ENCODE data around the gene SCD5. TPM values are rescaled to one million over a fixed set of nuclear protein-coding genes. Genes with fewer than 3 reads are reported as not detected.

SCD5 gene
- polyA plus RNA-seq, 4 donors: 0.45 to 73.0 (median 5.3) TPM

Other genes with a start within 250 kb of the SCD5 start
- 1 to 10 TPM in 3 of 4 donors, under 1 TPM in 1; 0.45 to 6.2 (median 1.8) TPM for gene TMEM150C, start 236.8 kb downstream of the SCD5 start, polyA plus RNA-seq
- 100 to 1,000 TPM in 3 of 4 donors, 10 to 100 TPM in 1; 95.3 to 376 (median 164) TPM for gene SEC31A, start 92.4 kb upstream of the SCD5 start, polyA plus RNA-seq
- gene THAP9, start 101.9 kb upstream of the SCD5 start, polyA plus RNA-seq: 1 to 10 TPM in 3 of 4 donors, under 1 TPM in 1; 0.54 to 7.9 (median 2.5) TPM
- 10 to 100 TPM in 1 of 4 donors, 1 to 10 TPM in 3; 3.0 to 11.8 (median 4.0) TPM for gene LIN54, start 212.0 kb upstream of the SCD5 start, polyA plus RNA-seq
- 10 to 100 TPM; 23.5 to 46.9 (median 31.4) TPM for gene COPS4, start 236.4 kb upstream of the SCD5 start, polyA plus RNA-seq

All from small intestine (tissue), 4 donors.